GM21515 (cell line): Measurements from ENCODE around the gene KAT6B.

ENCODE experiments used
- ATAC-seq: cut with Tn5 transposase; IDR thresholded peaks from one replicate; pipeline ENCODE4 v1.9.1; 2021; ENCODE audit not compliant: unreplicated experiment

KAT6B gene

GRCh38 chr10:75061709-75062505, 235.5 kb downstream of the KAT6B start:
- no peak for ATAC-seq

GRCh38 chr10:75062506-75063299, 236.3 kb downstream of the KAT6B start:
- ATAC-seq: no peak

GRCh38 chr10:75063461-75064230, 237.2 kb downstream of the KAT6B start:
- ATAC-seq: no peak

- no peak for ATAC-seq
These were observed 238.7 kb downstream of the KAT6B start for GRCh38 chr10:75065076-75065475.

GRCh38 chr10:75066271-75066670, 239.9 kb downstream of the KAT6B start:
- no peak for ATAC-seq

- ATAC-seq: no peak
These were observed 240.9 kb downstream of the KAT6B start for GRCh38 chr10:75067272-75067671.

GRCh38 chr10:75068523-75068922, 242.1 kb downstream of the KAT6B start:
- ATAC-seq: no peak

GRCh38 chr10:75070476-75070875, 244.1 kb downstream of the KAT6B start:
- ATAC-seq: no peak

- no peak for ATAC-seq
These were observed 244.6 kb downstream of the KAT6B start for GRCh38 chr10:75070961-75071428.

GRCh38 chr10:75071756-75072155, 245.4 kb downstream of the KAT6B start:
- ATAC-seq: no peak

- no peak for ATAC-seq
These were observed 246.3 kb downstream of the KAT6B start for GRCh38 chr10:75072727-75073126.

- ATAC-seq: no peak
These were observed 247.0 kb downstream of the KAT6B start for GRCh38 chr10:75073442-75073841.

GRCh38 chr10:75074711-75075445, 248.5 kb downstream of the KAT6B start:
- no peak for ATAC-seq

- ATAC-seq: no peak
These were observed 249.9 kb downstream of the KAT6B start for GRCh38 chr10:75076348-75076747.

- no peak for ATAC-seq
These were observed 253.2 kb downstream of the KAT6B start for GRCh38 chr10:75079436-75080083.

GRCh38 chr10:75080554-75080953, 254.2 kb downstream of the KAT6B start:
- ATAC-seq: no peak

- no peak for ATAC-seq
These were observed 255.0 kb downstream of the KAT6B start for GRCh38 chr10:75081379-75081778.
